Right forelimb (tissue), 1 donor: ENCODE results near the gene MEIOB.

Source experiments
- DNase-seq: peaks from one replicate; pipeline ENCODE4 v3.0.0-alpha.2; 2018

MEIOB gene

DNA sequence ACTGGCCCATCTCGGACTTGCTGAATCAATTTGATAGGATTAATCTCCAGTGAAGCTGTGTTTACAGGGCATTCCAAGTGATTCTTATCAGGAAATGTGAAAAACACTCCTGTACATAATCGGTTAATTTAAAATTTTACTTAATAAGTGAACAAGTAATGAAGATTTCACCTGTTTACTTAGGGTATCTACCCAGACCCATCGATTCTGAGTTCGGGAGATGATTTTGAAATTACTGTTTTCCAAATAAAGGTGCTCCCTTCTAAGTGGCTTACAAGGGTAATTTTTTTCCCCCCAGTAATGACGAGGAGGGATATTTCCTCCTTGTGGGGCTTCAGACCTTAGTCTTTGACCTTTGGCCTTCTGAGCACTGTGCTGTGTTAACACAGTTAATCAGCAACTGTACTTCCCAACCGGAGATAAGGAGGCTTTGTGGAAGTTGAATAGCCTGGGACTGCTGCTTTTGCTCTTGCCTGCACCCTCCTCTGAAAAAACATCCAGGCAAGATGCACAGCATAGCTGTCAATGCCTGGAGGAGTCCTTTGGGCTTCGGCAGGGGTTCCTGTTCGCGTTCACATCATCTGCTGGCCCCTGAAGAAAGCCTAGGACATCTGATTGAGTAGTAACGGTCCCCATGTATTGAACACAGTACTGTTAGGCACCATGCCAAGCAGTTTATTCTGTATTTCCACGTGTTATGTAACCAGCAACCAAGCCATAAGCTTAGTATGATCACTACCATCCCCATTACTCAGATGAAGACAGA is 43.1 kb downstream of the MEIOB start:
- no peak for DNase-seq

DNA sequence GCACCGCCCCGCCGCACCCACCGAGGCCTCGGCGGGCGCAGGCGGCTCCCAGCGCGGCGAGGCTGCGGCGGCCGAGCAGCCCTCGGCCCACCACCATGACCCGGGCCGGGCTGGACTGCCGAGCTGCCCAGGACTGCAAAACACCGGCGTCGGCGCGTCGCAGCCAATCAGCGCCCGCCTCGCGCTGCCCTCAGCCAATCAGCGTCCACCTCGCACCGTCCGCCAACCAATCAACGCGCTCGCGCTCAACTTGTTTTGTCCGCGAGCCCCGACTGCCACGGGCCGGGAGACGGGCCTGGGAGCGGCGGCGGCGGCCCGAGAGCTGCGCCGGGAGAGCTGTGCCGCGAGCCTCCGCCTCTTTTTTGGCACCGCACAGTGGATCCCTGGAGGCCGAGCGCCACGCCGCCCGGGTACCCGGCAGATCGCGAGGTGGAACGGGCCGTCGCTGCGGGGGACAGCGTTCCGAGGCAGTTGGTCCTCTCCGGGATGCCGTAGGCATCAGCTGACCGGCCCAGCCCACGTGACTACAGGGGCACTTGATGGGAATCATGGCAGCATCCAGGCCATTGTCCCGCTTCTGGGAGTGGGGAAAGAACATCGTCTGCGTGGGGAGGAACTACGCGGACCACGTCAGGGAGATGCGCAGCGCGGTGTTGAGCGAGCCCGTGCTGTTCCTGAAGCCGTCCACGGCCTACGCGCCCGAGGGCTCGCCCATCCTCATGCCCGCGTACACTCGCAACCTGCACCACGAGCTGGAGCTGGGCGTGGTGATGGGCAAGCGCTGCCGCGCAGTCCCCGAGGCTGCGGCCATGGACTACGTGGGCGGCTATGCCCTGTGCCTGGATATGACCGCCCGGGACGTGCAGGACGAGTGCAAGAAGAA is 45.0 kb downstream of the MEIOB start, which contains the start of the genes FAHD1 and HAGH:
TSS of gene FAHD1 (plus strand) at position 516 of the 883 bp plus-strand sequence. CDS start at position 549, 33 bp downstream.
TSS of gene HAGH (minus strand) at position 135 of the 883 bp plus-strand sequence. CDS start at position 97, 38 bp downstream.
- DNase-seq: peak; percentile 98

DNA sequence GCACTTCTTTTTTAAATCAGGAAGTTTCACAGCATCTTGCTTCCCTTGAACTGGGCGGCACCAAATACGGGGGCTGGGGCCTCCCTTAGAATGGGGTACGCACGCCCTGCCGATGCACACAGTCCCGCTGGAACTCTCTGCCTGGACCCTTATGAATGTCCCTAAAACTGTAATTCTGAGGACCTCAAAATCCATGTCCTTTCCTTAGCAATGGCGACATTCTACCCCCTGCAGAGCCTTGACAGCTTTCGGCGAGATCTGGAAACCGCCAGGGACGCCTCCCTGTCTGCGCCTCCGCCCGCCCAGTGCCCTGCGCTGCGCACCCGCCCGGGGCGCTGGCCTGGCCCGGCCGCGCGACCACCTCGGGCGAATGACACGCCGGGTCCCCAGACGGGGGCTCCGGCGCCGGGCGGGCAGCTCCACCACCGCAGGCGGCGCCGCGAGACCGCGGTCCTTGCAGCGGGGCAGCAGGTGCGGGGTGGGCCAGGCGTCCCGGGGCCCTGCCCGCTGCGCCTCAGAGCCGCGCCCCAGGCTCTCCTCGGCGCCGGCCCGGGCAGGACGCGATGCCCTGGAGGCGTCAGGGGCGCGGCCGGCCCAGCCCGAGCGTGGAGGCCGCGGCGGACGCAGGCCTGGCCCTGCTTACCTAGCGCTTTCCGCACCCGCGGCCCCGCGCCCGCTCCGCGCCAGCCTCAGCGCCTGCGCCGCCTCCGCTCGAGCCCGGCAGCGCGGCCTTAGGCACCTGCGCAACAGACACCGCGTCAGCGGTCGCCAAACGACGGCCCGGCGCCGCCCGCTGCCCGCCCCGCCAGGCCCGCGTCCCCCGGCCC is 45.9 kb downstream of the MEIOB start:
- no peak for DNase-seq

DNA sequence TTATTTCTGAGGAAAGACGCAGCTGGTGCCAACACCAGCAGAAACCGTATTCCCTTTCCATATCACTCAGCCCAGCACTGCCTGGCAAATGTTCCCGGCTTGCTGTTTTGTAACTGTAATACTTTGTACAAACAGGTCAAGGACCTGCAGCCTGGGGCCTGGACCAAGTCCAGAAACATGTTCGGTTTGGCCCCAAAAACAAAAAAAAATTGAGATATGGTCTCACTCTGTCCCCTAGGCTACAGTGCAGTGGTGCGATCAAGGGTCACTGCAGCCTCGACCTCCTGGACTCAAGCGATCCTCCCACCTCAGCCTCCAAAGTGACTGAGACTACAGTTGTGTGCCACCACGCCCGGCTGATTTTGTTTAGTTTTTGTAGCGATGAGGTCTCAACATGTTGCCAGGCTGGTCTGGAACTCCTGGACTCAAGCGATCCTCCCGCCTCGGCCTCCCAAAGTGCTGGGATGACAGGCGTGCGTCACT is 46.5 kb downstream of the MEIOB start:
- no peak for DNase-seq

DNA sequence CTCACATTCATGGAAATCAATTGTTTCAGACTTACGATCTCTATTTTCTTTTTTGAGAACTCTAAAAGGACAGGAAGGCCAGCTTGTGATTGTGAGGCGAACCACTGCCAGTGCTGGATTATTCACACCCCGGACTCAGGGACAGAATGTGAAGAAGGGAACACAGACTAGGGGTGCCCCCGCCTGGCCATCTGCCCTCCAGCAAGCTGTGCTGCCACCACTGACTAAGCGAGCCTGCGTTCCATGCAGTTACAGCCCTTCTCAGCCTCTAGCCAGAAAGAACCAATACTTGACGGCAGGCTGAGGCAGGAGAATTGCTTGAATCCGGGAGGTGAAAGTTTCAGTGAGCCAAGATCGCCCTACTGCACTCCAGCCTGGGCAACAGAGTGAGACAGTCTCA is 48.1 kb downstream of the MEIOB start:
- DNase-seq: no peak

DNA sequence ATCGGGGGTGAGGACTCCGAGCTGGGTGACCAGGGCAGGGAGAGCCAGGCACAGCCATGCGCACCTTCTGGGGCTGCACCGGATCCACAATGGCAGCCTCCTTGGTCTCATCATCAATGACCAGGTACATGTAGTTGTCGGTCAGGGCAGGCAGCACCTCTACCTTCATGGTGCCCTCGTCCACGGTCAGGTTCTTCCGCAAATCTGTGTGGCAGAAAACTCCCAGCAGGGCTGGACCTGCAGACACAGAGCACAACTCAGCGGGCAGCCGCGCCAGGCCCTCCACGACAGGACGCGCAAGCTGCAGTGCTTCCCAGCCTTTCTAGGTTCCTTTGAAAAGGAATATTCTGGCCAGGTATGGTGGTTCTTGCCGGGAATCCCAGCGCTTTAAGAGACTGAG is 49.2 kb downstream of the MEIOB start:
- DNase-seq: no peak

DNA sequence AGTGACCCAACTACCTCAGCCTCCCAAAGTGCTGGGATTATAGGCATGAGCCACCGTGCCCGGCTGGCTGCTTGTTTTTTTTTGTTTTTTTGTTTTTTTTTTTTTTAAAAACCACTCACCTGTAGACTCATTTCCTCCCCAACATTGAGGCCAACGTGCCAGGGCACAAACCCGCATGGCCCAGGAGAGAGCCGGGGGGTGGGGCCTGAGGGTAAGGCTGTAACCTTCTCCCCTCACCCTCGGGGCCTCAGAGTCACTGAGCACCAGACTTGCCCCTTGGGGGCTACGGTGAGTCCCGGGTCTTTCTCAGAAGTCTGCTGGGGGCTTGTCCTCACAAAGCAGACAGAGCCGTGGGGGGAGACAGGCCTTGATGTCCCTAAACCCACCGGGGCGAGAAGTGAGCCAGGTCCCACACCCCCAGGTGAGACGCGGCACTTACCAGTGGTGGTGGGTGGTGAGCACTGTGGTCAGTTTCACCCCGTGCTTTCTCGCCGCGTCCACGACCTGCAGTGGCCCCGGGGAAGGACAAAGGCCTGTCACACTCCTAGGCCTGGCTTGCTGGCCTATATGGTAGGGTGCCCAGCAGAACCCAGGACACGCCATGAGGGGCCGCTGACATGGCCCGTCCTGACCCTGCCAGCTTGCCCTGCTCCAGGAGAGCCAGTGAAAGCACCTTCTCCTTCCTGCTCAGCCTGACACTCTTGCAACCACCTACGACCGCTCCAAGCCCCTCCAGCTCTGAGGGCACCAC is 49.9 kb downstream of the MEIOB start:
- DNase-seq: no peak

DNA sequence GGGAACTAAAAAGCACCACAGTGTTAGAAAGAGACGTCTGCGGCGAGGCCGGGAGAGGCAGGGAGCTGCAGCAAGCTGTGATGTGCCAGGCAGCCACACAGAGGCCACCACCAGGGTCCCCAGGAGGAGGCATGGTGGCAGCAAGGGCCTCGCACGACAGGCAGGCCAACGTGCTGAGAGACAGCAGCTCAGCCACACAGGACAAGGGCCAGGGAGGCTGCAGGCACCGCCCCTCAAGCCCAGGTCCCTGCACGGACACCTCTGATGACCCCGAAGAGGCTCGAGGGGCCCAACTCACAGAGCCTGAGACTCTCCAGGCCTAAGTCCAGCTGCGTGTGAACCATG is 51.0 kb downstream of the MEIOB start:
- DNase-seq: no peak

DNA sequence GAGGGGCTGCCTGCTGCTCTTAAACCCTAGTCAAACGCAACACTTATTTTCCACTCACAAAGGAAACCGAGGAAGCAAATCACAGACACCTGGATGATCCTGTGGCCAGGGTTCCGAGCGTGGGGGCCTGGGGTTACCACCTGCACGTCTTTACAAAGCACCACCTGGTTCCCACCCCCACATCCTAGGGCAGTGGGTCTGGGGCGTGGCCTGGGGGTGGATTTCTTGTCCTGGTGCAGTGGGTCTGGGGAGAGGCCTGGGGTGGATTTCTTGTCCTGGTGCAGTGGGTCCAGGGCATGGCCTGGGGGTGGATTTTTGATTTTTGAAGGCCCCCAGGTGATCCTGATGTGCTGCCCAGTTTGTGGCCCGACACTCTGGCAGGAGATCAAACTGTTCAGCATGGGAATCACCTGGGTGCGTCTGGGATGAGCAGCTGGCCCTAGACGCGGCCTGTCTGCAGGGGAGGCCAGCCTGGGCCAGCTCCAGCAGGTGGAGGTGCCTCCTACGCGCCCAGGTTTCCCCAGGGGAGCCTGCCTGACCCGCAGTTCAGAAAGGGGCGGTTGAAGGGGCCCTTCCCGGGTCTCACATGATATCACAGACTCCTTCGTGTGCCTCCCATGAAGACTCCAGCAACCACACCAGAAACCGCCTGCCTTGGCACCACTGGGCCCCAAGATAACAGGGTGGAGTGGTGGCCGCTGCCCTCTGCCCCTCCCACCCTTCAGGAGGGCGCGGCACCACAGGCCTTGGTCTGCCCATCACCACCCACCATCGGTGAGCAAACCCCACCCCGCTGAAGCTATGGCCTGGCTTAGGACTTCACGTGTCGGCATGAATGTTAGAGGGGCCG is 51.6 kb downstream of the MEIOB start:
- no peak for DNase-seq

DNA sequence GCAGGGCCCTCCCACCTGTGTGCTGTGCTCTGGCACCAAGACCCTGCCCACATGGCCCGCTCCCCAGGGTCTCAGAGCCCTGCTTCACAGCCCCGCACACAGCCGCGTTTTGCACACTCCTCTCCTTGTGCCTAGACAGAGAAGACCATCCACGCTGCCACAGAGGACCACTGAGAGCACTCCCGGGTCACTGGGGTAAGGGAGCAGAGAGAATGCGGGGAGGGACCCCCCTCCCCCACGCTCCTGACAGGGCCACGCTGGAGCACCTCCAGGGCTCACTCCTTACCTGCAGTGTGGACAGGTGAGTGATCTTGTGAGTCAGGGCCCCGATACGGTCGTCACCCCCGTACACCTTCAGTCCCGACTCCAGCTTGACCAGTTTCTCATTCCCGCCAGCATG is 52.4 kb downstream of the MEIOB start:
- DNase-seq: no peak

DNA sequence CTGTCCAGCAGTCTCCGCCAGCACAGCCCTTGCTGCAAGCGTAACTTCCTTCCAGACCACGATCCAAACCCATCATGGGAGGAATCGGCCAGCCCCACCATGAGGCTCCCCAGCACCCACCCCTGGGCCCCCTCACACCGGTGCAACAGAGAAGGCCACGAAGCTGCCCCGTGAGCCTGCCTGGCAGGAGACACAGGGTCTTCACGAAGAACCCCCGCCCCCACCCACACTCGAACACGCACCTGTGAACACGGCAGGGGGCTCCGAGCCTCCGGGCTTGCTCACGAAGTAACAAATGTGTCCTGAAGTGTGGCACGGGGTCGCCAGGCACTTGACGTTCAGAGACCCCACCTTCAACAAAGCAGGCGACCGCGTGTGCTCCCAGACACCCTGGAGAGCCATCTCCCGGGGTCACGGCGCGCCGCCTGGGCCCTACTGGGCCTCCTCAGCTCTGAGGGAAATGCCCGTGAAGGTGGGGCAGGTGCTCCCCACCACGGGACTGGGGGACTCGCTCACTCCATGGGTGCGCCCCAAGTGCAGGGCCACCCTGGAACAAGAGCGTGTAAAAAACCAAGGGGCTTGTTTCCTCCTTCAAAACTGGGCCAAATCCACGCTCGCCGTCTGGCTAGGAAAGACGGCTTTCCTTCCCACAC is 53.0 kb downstream of the MEIOB start:
- no peak for DNase-seq

DNA sequence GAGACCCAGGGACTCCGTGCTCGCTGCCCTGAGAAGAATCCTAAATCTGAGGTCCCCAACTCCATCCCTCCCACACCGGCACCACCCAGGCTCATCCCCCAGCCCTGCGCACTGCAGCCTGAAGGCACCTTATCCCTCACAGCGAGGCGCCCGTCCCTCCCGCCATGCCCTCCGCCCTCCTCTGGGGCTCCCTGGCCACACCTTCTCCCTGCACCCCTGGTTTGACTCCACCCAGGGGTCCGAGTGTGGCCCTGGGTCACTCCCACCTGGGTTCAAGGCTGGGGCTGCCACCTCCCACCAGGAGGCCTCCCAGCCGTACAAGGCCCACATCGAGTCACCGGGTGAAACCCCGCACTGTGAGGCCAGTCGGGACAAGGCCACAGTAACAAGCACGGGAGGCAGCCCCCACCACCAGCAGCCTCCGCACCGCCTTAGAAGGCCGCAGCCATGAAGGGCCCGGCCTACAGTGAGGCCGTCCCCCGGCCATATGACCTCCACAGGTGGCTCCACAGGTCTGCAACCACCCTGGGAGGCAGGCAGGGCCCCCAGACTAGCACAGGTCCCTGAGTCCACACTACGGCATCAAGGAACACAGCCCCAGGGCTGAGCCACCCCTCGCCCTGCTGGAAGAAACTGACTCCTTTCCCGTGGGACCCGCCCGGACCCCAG is 53.6 kb downstream of the MEIOB start:
- no peak for DNase-seq

DNA sequence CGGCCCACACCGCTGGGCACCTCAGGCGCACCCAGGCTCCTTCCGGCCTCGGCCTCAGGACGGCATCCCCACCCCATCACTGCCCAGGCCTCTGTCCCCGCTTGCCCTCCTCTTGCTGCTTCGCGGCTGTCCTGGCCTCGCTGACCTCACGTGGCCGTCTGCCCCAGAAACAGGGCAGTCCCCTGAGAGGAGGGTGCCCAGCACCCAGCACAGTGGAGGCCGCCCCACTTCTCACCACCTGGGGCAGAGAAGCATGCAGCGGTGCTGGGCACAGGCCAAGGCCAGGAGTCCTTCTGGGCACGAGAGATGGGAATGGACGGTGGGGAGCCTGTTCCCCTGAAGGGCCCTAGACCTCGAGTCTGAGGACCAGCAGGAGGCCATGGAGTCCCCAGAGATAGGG is 54.2 kb downstream of the MEIOB start:
- DNase-seq: no peak

DNA sequence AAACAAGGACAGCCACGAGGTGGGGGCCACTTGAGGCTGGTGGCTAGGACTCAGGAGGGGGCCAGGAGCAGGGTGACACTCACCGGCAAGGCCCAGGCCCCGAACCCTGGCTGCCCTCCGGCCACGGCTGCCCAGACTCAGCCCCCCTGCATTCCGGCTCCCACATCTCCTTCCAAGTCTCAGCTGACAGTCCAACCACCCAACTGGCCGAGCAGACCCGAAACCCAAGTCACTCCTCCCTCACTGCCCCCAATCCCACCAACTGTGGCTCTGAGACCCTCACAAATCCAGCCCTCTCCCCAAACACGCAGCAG is 54.7 kb downstream of the MEIOB start:
- no peak for DNase-seq

DNA sequence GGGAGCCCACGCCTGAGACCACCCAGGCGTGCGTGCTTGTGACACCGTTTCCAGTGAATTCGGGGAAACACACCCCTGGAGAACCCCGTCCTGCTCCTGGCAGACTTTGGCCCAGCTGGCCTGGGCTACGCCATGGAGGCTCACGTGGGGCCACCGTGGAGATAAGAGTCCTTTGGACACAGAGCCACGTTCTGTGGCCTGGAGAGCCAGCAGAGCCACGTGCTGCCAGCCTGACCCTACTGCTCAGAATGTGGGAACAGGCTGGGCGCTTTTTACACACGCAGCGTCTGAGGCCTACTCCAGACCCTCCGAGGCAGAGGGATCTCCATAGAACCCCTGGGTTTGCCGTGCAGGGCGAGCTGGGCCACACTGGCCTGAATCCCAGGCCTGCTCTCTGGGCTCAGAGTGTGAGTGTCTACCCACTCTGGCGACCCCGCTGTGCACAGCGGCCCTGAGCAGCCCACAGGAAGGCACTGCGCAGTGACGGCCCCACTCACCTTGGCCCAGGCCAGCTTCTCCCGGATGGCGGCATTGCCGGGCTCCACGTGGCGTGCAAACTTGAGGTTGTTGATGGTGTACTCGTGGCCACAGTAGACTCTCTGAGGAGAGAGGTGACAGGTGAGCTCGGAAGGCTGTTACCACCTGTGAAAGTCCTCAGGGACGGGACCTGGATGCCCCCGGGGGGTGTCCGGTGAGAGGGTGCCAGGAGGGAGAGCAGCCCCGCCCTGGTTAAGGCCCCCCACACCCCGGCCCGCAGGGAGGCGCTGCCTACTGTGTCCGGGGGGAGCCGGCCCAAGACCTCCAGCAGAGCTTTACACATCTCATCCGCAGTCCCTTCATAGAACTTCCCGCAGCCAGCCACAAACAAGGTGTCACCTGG is 55.3 kb downstream of the MEIOB start:
- no peak for DNase-seq

DNA sequence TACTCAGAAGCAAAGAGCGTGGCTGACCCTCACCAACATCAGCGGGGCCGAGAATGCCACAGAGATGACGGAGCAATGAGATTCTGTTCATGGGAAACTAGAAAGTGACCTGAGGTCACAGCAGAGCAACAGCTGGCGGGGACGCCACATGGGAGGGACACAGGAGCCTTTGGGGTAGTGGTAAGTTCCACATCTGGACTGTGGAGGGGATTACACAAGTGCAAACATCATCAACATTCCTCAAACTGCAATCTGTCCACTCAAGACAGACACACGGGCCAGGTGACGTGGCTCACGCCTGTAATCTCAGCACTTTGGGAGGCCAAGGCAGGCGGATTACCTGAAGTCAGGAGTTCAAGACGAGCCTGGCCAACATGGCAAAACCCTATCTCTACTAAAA is 56.5 kb downstream of the MEIOB start:
- no peak for DNase-seq

DNA sequence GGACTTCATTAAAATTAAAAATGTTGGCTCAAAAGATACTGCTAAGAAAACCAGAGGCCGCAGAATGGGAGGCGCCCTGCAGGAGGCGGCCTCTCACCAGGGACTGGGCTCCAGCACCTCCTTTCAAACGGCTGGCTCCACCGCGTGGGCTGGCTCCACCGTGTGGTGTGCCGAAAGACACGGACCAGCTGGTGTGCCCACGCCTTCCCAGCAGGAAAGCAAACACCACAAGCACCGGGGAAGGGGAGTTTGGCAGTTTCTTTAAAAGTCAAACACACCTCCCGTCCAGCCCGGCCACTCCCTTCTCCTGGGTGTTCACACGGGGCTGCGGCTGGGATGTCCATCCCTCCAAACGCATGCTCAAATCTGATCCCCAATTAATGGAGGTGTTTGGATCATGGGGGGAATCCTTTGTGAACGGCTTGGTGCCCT is 59.2 kb downstream of the MEIOB start:
- peak; percentile 61 for DNase-seq

DNA sequence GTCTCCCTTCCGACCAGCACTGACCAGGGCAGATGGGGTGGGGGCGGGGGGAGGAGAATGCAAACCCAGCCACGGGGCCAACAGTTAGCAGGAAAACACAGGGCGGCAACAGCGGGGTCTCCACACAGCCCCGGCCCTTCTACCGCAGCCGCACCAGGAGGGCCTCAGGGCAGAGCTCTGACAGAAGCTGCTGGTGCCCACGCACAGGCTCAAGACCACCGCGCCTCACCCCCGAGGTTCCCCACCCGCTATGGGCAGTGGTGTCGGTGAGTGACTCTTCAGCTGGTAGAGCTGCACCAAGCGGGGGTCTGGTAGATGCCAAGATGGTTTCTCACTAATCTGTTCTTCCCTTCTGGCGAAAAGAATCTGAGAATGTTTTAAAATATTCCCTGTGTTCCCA is 61.4 kb downstream of the MEIOB start:
- no peak for DNase-seq

DNA sequence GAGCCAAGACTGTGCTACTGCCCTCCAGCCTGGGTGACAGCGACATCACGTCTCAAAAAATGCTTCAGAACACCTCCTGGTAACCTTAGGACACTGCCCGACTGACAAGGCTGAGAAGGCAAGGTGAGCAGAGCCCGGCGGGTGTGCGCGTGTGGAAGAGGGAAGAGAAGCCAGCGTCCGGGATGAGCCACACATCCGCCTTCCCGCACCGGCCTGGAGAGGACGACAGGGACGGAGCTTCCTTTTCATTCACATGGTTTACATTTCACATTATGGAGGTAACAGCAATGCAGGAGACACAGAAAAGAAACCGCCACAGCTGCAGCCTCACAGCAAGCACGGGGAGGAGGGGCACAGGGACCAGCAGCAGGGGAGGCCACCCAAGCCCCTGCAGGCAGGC is 61.9 kb downstream of the MEIOB start:
- no peak for DNase-seq
